GM19467 (cell line): Measurements from ENCODE around the gene ATR.
"Not testable (repeated sequence)": the region's sequence is repeated elsewhere in the genome, so short reads cannot be mapped to it uniquely, and the experiment has no call there.

Experiments used
- ATAC-seq: cut with Tn5 transposase; IDR thresholded peaks from one replicate; pipeline ENCODE4 v1.9.1; 2021; ENCODE audit warnings: mild to moderate bottlenecking, moderate library complexity; ENCODE audit not compliant: unreplicated experiment

Gene ATR

GRCh38 chr3:142450881-142451280, 127.7 kb downstream of the ATR start:
- ATAC-seq, result no peak

GRCh38 chr3:142450189-142450588, 128.3 kb downstream of the ATR start:
- no peak for ATAC-seq

- peak; percentile 83 for ATAC-seq
Observed at GRCh38 chr3:142447852-142448823, 130.4 kb downstream of the ATR start, which contains the start of gene XRN1. XRN1 (minus strand) TSS chr3:142448037; CDS start chr3:142447944, 93 bp downstream.

GRCh38 chr3:142447301-142447851, 131.2 kb downstream of the ATR start:
- ATAC-seq, result peak; percentile 19

GRCh38 chr3:142445816-142446254, 132.7 kb downstream of the ATR start:
- peak; percentile 40 for ATAC-seq

GRCh38 chr3:142444343-142444742, 134.2 kb downstream of the ATR start:
- no peak for ATAC-seq

- not testable (repeated sequence) for ATAC-seq
Observed at GRCh38 chr3:142443060-142443459, 135.5 kb downstream of the ATR start.

GRCh38 chr3:142439499-142440220, 138.9 kb downstream of the ATR start:
- not testable (repeated sequence) for ATAC-seq

GRCh38 chr3:142438096-142438495, 140.4 kb downstream of the ATR start:
- not testable (repeated sequence) for ATAC-seq

- no peak for ATAC-seq
Observed at GRCh38 chr3:142436951-142437585, 141.5 kb downstream of the ATR start.

GRCh38 chr3:142434503-142434902, 144.0 kb downstream of the ATR start:
- ATAC-seq, result no peak

- peak; percentile 75 for ATAC-seq
Observed at GRCh38 chr3:142433110-142433509, 145.4 kb downstream of the ATR start.

GRCh38 chr3:142429582-142429981, 149.0 kb downstream of the ATR start:
- no peak for ATAC-seq

- no peak for ATAC-seq
Observed at GRCh38 chr3:142424754-142425153, 153.8 kb downstream of the ATR start.

GRCh38 chr3:142418926-142419592, 159.5 kb downstream of the ATR start:
- no peak for ATAC-seq

GRCh38 chr3:142417302-142417701, 161.2 kb downstream of the ATR start:
- ATAC-seq, result no peak

GRCh38 chr3:142400537-142400936, 178.0 kb downstream of the ATR start:
- ATAC-seq, result not testable (repeated sequence)
